SJSA1 (cell line): ENCODE measurements around the gene METRNL. TPM values are rescaled to one million over a fixed set of nuclear protein-coding genes. Genes with fewer than 3 reads are reported as not detected.
"Not testable (repeated sequence)": the region's sequence is repeated elsewhere in the genome, so short reads cannot be mapped to it uniquely, and the experiment has no call there.

Source experiments
- DNase-seq, 2 experiments: peaks; one replicate each; pipeline ENCODE4 v3.0.0-alpha.2; 2015 to 2020; ENCODE audit warnings: low spot score in 2 of 2, low read depth in 1 of 2
- H3K27ac ChIP-seq: fragments of 250-450 bp; sonication (Bioruptor Pico); 2 replicates; pipeline ENCODE4 v1.5.1; 2020; ENCODE audit warnings: mild to moderate bottlenecking, moderate library complexity
- H3K27me3 ChIP-seq: fragments of 250-450 bp; sonication (Bioruptor Pico); replicated peaks from 2 replicates; pipeline ENCODE4 v1.5.1; 2020; ENCODE audit warnings: mild to moderate bottlenecking, moderate library complexity
- H3K36me3 ChIP-seq: fragments of 250-450 bp; sonication (Bioruptor Pico); 2 replicates; pipeline ENCODE4 v1.5.1; 2020; ENCODE audit warnings: mild to moderate bottlenecking
- H3K4me1 ChIP-seq: fragments of 250-450 bp; sonication (Bioruptor Pico); replicated peaks from 2 replicates; pipeline ENCODE4 v1.6.1; 2021; ENCODE audit warnings: mild to moderate bottlenecking
- H3K4me3 ChIP-seq: fragments of 250-450 bp; sonication (Bioruptor Pico); 2 replicates; pipeline ENCODE4 v1.5.1; 2020; ENCODE audit warnings: mild to moderate bottlenecking
- H3K9me3 ChIP-seq: fragments of 250-450 bp; sonication (Bioruptor Pico); replicated peaks from 2 replicates; pipeline ENCODE4 v1.5.1; 2020; ENCODE audit warnings: mild to moderate bottlenecking
- total RNA-seq: library from RNA; depleted of rRNA; stranded (reverse); fragments of >200 nt; shearing (Covaris generic); gene quantifications from 2 replicates; pipeline ENCODE4 v1.2.3, GENCODE V29; 2014; rRNA removed

The METRNL gene
- total RNA-seq = 128 and 197 TPM in 2 replicates

GRCh38 chr17:83079352-83079747 lies at the start of gene METRNL:
Gene METRNL (plus strand): TSS chr17:83079609. CDS start chr17:83079816, 207 bp downstream.
- Histone ChIP-seq H3K9me3 (no peaks in the 10 kb centered on the region), H3K27ac (no peak within 1 kb of the TSS), H3K27me3 (0 out of 2 replicates have a peak, but pooled peaks cover 2% of the 10 kb centered on the region), H3K36me3 (peaks cover 29% of the 10 kb centered on the region), H3K4me1 (peaks cover 44% of the 10 kb centered on the region), H3K4me3 (peak within 1 kb of the TSS; percentile 90)
- DNase-seq = peak in 1 of 2 experiments; percentile 85

- no peak overlapping the region for H3K4me3 ChIP-seq
- H3K27ac ChIP-seq = no peak overlapping the region
- no peaks in the 10 kb centered on the region for H3K27me3 ChIP-seq
- no peaks in the 10 kb centered on the region for H3K4me1 ChIP-seq
- peaks cover 3% of the 10 kb centered on the region; the same call in 1 of the 2 replicates for H3K9me3 ChIP-seq
- DNase-seq = no peak
- peaks cover 33% of the 10 kb centered on the region for H3K36me3 ChIP-seq
Observed at GRCh38 chr17:83030432-83030831, 49.0 kb upstream of the METRNL start.

- H3K27ac ChIP-seq = no peak overlapping the region
- H3K27me3 ChIP-seq = no peaks in the 10 kb centered on the region
- H3K36me3 ChIP-seq = peaks cover 42% of the 10 kb centered on the region
- H3K9me3 ChIP-seq = peaks cover 3% of the 10 kb centered on the region; the same call in 1 of the 2 replicates
- H3K4me1 ChIP-seq = no peaks in the 10 kb centered on the region
- no peak overlapping the region for H3K4me3 ChIP-seq
- DNase-seq = no peak
Observed at GRCh38 chr17:83031321-83031945, 48.0 kb upstream of the METRNL start.

GRCh38 chr17:83031946-83032451 lies 47.4 kb upstream of the METRNL start:
- H3K4me1 ChIP-seq, DNase-seq, H3K9me3 ChIP-seq, H3K27ac ChIP-seq, H3K27me3 ChIP-seq, H3K4me3 ChIP-seq: not testable (repeated sequence)
- H3K36me3 ChIP-seq = peaks cover 47% of the 10 kb centered on the region

- no peak for DNase-seq
- Histone ChIP-seq H3K9me3 (peaks cover 2% of the 10 kb centered on the region; the same call in 1 of the 2 replicates), H3K4me1 (no peaks in the 10 kb centered on the region), H3K27me3 (no peaks in the 10 kb centered on the region), H3K36me3 (peaks cover 52% of the 10 kb centered on the region), H3K27ac (no peak overlapping the region), H3K4me3 (no peak overlapping the region)
Observed at GRCh38 chr17:83032781-83033180, 46.6 kb upstream of the METRNL start.

- H3K27me3 ChIP-seq = no peaks in the 10 kb centered on the region
- no peaks in the 10 kb centered on the region for H3K4me1 ChIP-seq
- H3K27ac ChIP-seq = no peak overlapping the region
- DNase-seq = no peak
- H3K9me3 ChIP-seq = no peaks in the 10 kb centered on the region; the same call in 1 of the 2 replicates
- no peak overlapping the region for H3K4me3 ChIP-seq
- H3K36me3 ChIP-seq = peaks cover 47% of the 10 kb centered on the region
Observed at GRCh38 chr17:83034525-83034924, 44.9 kb upstream of the METRNL start.

GRCh38 chr17:83035722-83036121 lies 43.7 kb upstream of the METRNL start:
- H3K27ac ChIP-seq = no peak overlapping the region
- no peaks in the 10 kb centered on the region for H3K4me1 ChIP-seq
- peaks cover 8% of the 10 kb centered on the region for H3K9me3 ChIP-seq
- no peak for DNase-seq
- H3K27me3 ChIP-seq = no peaks in the 10 kb centered on the region
- peaks cover 47% of the 10 kb centered on the region for H3K36me3 ChIP-seq
- no peak overlapping the region for H3K4me3 ChIP-seq

GRCh38 chr17:83036193-83036592 lies 43.2 kb upstream of the METRNL start:
- H3K36me3 ChIP-seq = peaks cover 49% of the 10 kb centered on the region

GRCh38 chr17:83036666-83037065 lies 42.7 kb upstream of the METRNL start:
- H3K4me3 ChIP-seq = no peak overlapping the region
- H3K36me3 ChIP-seq = peaks cover 50% of the 10 kb centered on the region
- peaks cover 14% of the 10 kb centered on the region for H3K9me3 ChIP-seq
- no peaks in the 10 kb centered on the region for H3K27me3 ChIP-seq
- no peaks in the 10 kb centered on the region for H3K4me1 ChIP-seq
- no peak for DNase-seq
- H3K27ac ChIP-seq = no peak overlapping the region

More at GRCh38 chr17:83036193-83036592, 43.2 kb upstream of the METRNL start:
- Histone ChIP-seq H3K4me1 (no peaks in the 10 kb centered on the region), H3K4me3 (no peak overlapping the region), H3K27ac (no peak overlapping the region), H3K27me3 (no peaks in the 10 kb centered on the region), H3K9me3 (peaks cover 10% of the 10 kb centered on the region)
- DNase-seq = no peak

- Histone ChIP-seq H3K4me3 (no peak overlapping the region), H3K4me1 (no peaks in the 10 kb centered on the region), H3K9me3 (peaks cover 19% of the 10 kb centered on the region), H3K27me3 (no peaks in the 10 kb centered on the region), H3K27ac (no peak overlapping the region), H3K36me3 (peaks cover 55% of the 10 kb centered on the region)
- no peak for DNase-seq
Observed at GRCh38 chr17:83037084-83037873, 42.1 kb upstream of the METRNL start.

GRCh38 chr17:83037874-83038165 lies 41.6 kb upstream of the METRNL start:
- H3K9me3 ChIP-seq = peaks cover 19% of the 10 kb centered on the region
- no peak for DNase-seq
- H3K27ac ChIP-seq = no peak overlapping the region

GRCh38 chr17:83038983-83039382 lies 40.4 kb upstream of the METRNL start:
- H3K36me3 ChIP-seq = peaks cover 53% of the 10 kb centered on the region
- not testable (repeated sequence) for H3K27ac ChIP-seq, H3K4me1 ChIP-seq, DNase-seq, H3K27me3 ChIP-seq, H3K4me3 ChIP-seq
- H3K9me3 ChIP-seq = peaks cover 19% of the 10 kb centered on the region

More at GRCh38 chr17:83037874-83038165, 41.6 kb upstream of the METRNL start:
- no peak overlapping the region for H3K4me3 ChIP-seq
- peaks cover 56% of the 10 kb centered on the region for H3K36me3 ChIP-seq
- no peaks in the 10 kb centered on the region for H3K27me3 ChIP-seq
- H3K4me1 ChIP-seq = no peaks in the 10 kb centered on the region

- H3K9me3 ChIP-seq = peaks cover 19% of the 10 kb centered on the region
- H3K4me3 ChIP-seq = no peak overlapping the region
- DNase-seq = no peak
- H3K36me3 ChIP-seq = peaks cover 36% of the 10 kb centered on the region
- no peaks in the 10 kb centered on the region for H3K4me1 ChIP-seq
- no peaks in the 10 kb centered on the region for H3K27me3 ChIP-seq
- H3K27ac ChIP-seq = no peak overlapping the region
Observed at GRCh38 chr17:83041305-83041704, 38.1 kb upstream of the METRNL start.

GRCh38 chr17:83042522-83043158 lies 36.8 kb upstream of the METRNL start:
- no peak overlapping the region for H3K27ac ChIP-seq
- H3K4me1 ChIP-seq = no peaks in the 10 kb centered on the region
- H3K27me3 ChIP-seq = no peaks in the 10 kb centered on the region
- H3K36me3 ChIP-seq = peaks cover 32% of the 10 kb centered on the region
- no peak overlapping the region for H3K4me3 ChIP-seq
- no peak for DNase-seq
- peaks cover 19% of the 10 kb centered on the region for H3K9me3 ChIP-seq
